Endothelial cell of umbilical vein (primary cell): ENCODE measurements around the gene OR6B3. TPM values are rescaled to one million over a fixed set of nuclear protein-coding genes. Genes with fewer than 3 reads are reported as not detected.

ENCODE experiments used
- BruUV-seq: library from RNA; stranded (reverse); fragments of 400-500 nt; replicated peaks from 2 replicates; lab custom pipeline; 2021; lab: Mats Ljungman, UMichigan
- CTCF ChIA-PET: fragments of 300-600, 350-600 bp; sonication (Branson Sonifier 250); formaldehyde crosslinking; loops from one replicate; lab custom pipeline; 2021; ENCODE audit warnings: antibody characterized with exemption, inconsistent platforms; lab: Charles Lee
- POLR2A ChIA-PET: fragments of 300-600, 350-600 bp; sonication (Branson Sonifier 250); formaldehyde crosslinking; loops from one replicate; lab custom pipeline; 2021; ENCODE audit warnings: antibody characterized with exemption, inconsistent platforms; lab: Charles Lee
- DNase-seq: peaks from one replicate; pipeline ENCODE4 v3.0.0-alpha.2; 2011; ENCODE audit warnings: low read depth, low spot score
- FAIRE-seq: peaks from 2 replicates; lab custom pipeline; 2011; peaks lifted over from hg19 to GRCh38; lab: Jason Lieb, UNC
- H2AFZ ChIP-seq: 2 replicates; pipeline ENCODE4 v1.6.0; 2012; ENCODE audit warnings: low read depth, low read length, control low read depth, inconsistent platforms
- H3K27ac ChIP-seq: 2 replicates; pipeline ENCODE4 v1.5.1; 2011; ENCODE audit warnings: low read depth, mild to moderate bottlenecking, control low read depth, low read length, moderate library complexity; ENCODE audit not compliant: insufficient read depth
- H3K27me3 ChIP-seq, 2 experiments: 2 replicates each; pipeline versions ENCODE4 v1.6.0 to v1.6.1; 2011; ENCODE audit warnings: low read length in 2 of 2, mixed read lengths in 1 of 2; ENCODE audit not compliant: control insufficient read depth in 2 of 2, insufficient read depth in 2 of 2
- H3K36me3 ChIP-seq, 2 experiments: 2 replicates in 1 of 2; 3 replicates in 1 of 2; pipeline ENCODE4 v1.5.1; 2011; ENCODE audit warnings: low read length in 2 of 2, mild to moderate bottlenecking in 1 of 2, moderate library complexity in 1 of 2; ENCODE audit not compliant: control insufficient read depth in 2 of 2, insufficient read depth in 2 of 2; ENCODE audit errors: extremely low read depth in 1 of 2
- H3K4me1 ChIP-seq: 3 replicates; pipeline ENCODE4 v1.5.1; 2011; ENCODE audit warnings: mild to moderate bottlenecking, low read length; ENCODE audit not compliant: control insufficient read depth, insufficient read depth; ENCODE audit errors: extremely low read depth
- H3K4me2 ChIP-seq: 2 replicates; pipeline ENCODE4 v1.6.1; 2011; ENCODE audit warnings: low read length, control low read depth, mixed read lengths; ENCODE audit not compliant: insufficient read depth
- H3K4me3 ChIP-seq, 3 experiments: fragments of 200-600 bp in 1 of 3; sonication (generic), shearing (Covaris generic) in 1 of 3; replicated peaks in 1 of 3; 2 replicates each; pipeline ENCODE4 v1.5.1; 2011 to 2016; ENCODE audit warnings: control low read depth in 3 of 3, low read length in 3 of 3, mild to moderate bottlenecking in 2 of 3, inconsistent platforms in 1 of 3, low read depth in 1 of 3, moderate library complexity in 1 of 3; ENCODE audit not compliant: insufficient read depth in 1 of 3
- H3K79me2 ChIP-seq: 2 replicates; pipeline ENCODE4 v1.6.0; 2012; ENCODE audit warnings: low read length, inconsistent platforms; ENCODE audit not compliant: control insufficient read depth, insufficient read depth
- H3K9ac ChIP-seq: replicated peaks from 2 replicates; pipeline ENCODE3; 2011; ENCODE audit warnings: low read length, control low read depth; ENCODE audit not compliant: insufficient read depth; ENCODE audit errors: extremely low read depth
- H3K9me1 ChIP-seq: replicated peaks from 3 replicates; pipeline ENCODE4 v1.6.0; 2011; ENCODE audit warnings: mild to moderate bottlenecking, low read length; ENCODE audit not compliant: control insufficient read depth, insufficient read depth; ENCODE audit errors: extremely low read depth
- H3K9me3 ChIP-seq: replicated peaks from 2 replicates; pipeline ENCODE4 v1.5.1; 2012; ENCODE audit warnings: low read length, inconsistent platforms; ENCODE audit not compliant: control insufficient read depth, insufficient read depth
- H4K20me1 ChIP-seq: replicated peaks from 2 replicates; pipeline ENCODE3; 2011; ENCODE audit warnings: mild to moderate bottlenecking, low read length; ENCODE audit not compliant: control insufficient read depth, insufficient read depth; ENCODE audit errors: extremely low read depth
- EZH2 ChIP-seq: IDR thresholded peaks from 2 replicates; pipeline ENCODE4 v1.6.1; 2012; ENCODE audit warnings: borderline replicate concordance, low read depth, mild to moderate bottlenecking, moderate library complexity, low read length, inconsistent platforms; ENCODE audit not compliant: severe bottlenecking
- FOS ChIP-seq: IDR thresholded peaks from 2 replicates; pipeline ENCODE4 v1.6.1; 2011; ENCODE audit warnings: mild to moderate bottlenecking, low read length, moderate library complexity, borderline replicate concordance; ENCODE audit not compliant: insufficient read depth
- GATA2 ChIP-seq: IDR thresholded peaks from 2 replicates; pipeline ENCODE4 v1.7.0; 2011; ENCODE audit warnings: low read depth, mild to moderate bottlenecking, moderate library complexity, mixed read lengths, low read length; ENCODE audit not compliant: insufficient read length, insufficient read depth
- JUN ChIP-seq: IDR thresholded peaks from 2 replicates; pipeline ENCODE4 v1.6.1; 2011; ENCODE audit warnings: borderline replicate concordance, low read depth; ENCODE audit not compliant: insufficient read length, insufficient read depth
- MYC ChIP-seq: IDR thresholded peaks from one replicate; pipeline ENCODE4 v1.6.1; 2011; ENCODE audit warnings: mild to moderate bottlenecking, low read depth, low read length
- POLR2A ChIP-seq: IDR thresholded peaks from 2 replicates; pipeline ENCODE4 v1.6.1; 2012; ENCODE audit warnings: low read depth, mild to moderate bottlenecking, control low read depth, low read length
- POLR2AphosphoS5 ChIP-seq: IDR thresholded peaks from 2 replicates; pipeline ENCODE4 v1.6.1; 2012; ENCODE audit warnings: low read depth, mild to moderate bottlenecking, control low read depth, low read length, moderate library complexity; ENCODE audit not compliant: insufficient read depth
- dilution Hi-C: fragments of 300-500 bp; cut with MboI; formaldehyde crosslinking; loops from one replicate; pipeline ENCODE4 v1.15.0; 2019; ENCODE audit warnings: low sequenced_read_pairs; ENCODE audit not compliant: extremely low pct_ligation_motif_present
- intact Hi-C: fragments of 100-400 bp; cut with micrococcal nuclease; formaldehyde crosslinking; loops from one replicate; pipeline ENCODE4 v1.10.0; 2022
- polyA plus RNA-seq, 4 experiments: library from polyadenylated mRNA; depleted of rRNA in 3 of 4; stranded (reverse) in 3 of 4; unstranded in 1 of 4; fragments of >200 nt; gene quantifications; 2 replicates each; pipeline versions ENCODE4 v1.2.1 to v1.2.3, GENCODE V29; 2011 to 2012; ENCODE audit warnings: missing spikeins in 1 of 4
- total RNA-seq: library from RNA; stranded (reverse); gene quantifications from 2 replicates; pipeline ENCODE4 v1.2.3, GENCODE V29; 2021
- TF ChIP-seq, protein P1 (sequence below), 2 donors: IDR thresholded peaks; 1 replicate in 1 of 2; 2 replicates in 1 of 2; pipeline ENCODE4 v1.5.1; 2011; ENCODE audit warnings: low read length in 2 of 2, mild to moderate bottlenecking in 2 of 2, moderate library complexity in 2 of 2, control low read depth in 1 of 2, inconsistent platforms in 1 of 2, low read depth in 1 of 2; ENCODE audit not compliant: insufficient read depth in 1 of 2; ENCODE audit errors: extremely low read depth in 1 of 2
- TF ChIP-seq, protein P2 (sequence below): IDR thresholded peaks from 2 replicates; pipeline ENCODE4 v1.6.1; 2011; ENCODE audit not compliant: insufficient read depth, insufficient read length

The OR6B3 gene
- total and polyA plus RNA-seq, 2 donors (not counting 3 experiments of a cell fraction or from before 2014, with no cell fraction given) = not detected

DNA sequence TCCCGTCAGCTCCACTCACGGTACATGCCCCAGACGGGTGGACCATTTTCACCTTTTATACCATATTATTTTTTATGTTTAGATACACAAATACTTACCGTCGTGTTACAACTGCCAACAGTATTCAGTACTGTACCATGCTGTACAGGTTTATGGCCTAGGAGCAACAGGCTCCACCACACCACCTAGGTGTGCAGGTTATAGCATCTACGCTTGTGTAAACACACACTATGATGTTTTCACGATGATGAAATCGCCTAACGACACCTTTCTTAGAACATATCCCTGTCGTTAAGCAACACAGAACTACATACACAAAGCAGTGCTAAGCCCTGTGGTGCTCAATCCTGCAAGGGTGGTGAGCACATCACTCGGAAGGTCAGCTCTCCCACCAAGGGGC lies 52.6 kb downstream of the OR6B3 start:
- intact Hi-C loops = no loop called here
- TF ChIP-seq EZH2 = no peak
- Histone ChIP-seq H4K20me1 (no peaks in the 10 kb centered on the region), H3K4me2 (no peak overlapping the region), H2AFZ (no peak overlapping the region), H3K9me3 (no peaks in the 10 kb centered on the region), H3K36me3 (peaks cover 3 to 18% of the 10 kb centered on the region in 2 experiments), H3K9me1 (no peaks in the 10 kb centered on the region), H3K27me3 (no peaks in the 10 kb centered on the region), H3K4me3 (no peak overlapping the region), H3K9ac (no peak overlapping the region), H3K27ac (no peak overlapping the region), H3K79me2 (no peaks in the 10 kb centered on the region), H3K4me1 (no peaks in the 10 kb centered on the region)
- ChIA-PET POLR2A (no interaction called here), CTCF (interaction anchor here (1.5 to 1.7 kb wide), 2 partner anchors 8 to 9 kb away, joined by 3 to 5 read pairs; no protein-coding TSS in a partner anchor)
- no peak for FAIRE-seq
- no TSS peak for BruUV-seq
- dilution Hi-C loops = no loop called here
- no peak for DNase-seq

DNA sequence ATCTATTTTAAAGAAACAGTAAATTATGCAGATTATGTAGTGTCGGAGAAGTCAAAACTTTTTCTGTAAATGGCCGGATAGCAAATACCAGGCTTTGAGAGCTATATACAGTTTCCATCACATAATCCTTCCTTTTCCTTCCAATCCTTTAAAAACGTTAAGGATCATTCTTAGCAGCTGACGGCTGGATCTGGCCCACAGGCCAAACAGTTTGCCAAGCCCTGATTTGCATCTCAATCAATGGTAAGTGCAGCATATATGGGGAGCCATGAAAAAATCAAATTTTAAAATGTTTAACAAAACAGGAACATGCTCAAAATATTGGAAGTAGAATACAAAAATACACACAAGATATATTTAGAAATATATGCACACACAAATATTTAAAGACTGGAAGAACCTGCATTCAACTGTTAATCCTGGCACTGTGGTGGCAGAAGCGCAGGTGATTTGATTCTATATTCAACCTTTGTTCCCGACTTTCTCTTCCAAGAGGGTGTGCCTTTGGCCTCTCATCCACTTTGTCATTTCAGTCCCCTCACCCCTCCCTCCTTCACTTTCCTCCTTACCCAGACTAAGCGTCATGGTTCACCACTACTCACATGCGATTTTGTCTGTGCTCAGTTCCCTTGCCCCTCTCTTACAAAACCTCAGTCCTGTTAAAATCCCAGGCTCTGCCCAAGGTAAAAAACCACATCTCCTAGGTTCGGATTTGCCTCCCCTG lies 55.5 kb downstream of the OR6B3 start:
- H3K9ac ChIP-seq = no peak overlapping the region
- H3K27ac ChIP-seq = no peak overlapping the region
- H3K4me3 ChIP-seq = no peak overlapping the region
- intact Hi-C loops = loop anchor here (5.0 kb wide), 1 partner anchor 791 kb away; no protein-coding TSS in a partner anchor
- BruUV-seq = no TSS peak
- no peak overlapping the region for H3K4me2 ChIP-seq
- dilution Hi-C loops = no loop called here
- H4K20me1 ChIP-seq = no peaks in the 10 kb centered on the region
- ChIA-PET CTCF (interaction anchor here (1.6 kb wide), 1 partner anchor 15 kb away, joined by 5 read pairs; no protein-coding TSS in a partner anchor), POLR2A (no interaction called here)
- no peaks in the 10 kb centered on the region for H3K9me1 ChIP-seq
- no peaks in the 10 kb centered on the region for H3K9me3 ChIP-seq
- TF ChIP-seq, protein P1, sequence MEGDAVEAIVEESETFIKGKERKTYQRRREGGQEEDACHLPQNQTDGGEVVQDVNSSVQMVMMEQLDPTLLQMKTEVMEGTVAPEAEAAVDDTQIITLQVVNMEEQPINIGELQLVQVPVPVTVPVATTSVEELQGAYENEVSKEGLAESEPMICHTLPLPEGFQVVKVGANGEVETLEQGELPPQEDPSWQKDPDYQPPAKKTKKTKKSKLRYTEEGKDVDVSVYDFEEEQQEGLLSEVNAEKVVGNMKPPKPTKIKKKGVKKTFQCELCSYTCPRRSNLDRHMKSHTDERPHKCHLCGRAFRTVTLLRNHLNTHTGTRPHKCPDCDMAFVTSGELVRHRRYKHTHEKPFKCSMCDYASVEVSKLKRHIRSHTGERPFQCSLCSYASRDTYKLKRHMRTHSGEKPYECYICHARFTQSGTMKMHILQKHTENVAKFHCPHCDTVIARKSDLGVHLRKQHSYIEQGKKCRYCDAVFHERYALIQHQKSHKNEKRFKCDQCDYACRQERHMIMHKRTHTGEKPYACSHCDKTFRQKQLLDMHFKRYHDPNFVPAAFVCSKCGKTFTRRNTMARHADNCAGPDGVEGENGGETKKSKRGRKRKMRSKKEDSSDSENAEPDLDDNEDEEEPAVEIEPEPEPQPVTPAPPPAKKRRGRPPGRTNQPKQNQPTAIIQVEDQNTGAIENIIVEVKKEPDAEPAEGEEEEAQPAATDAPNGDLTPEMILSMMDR (IDR thresholded peaks at IDR 0.05; ENCODE audit: extremely low read depth in 1 of 2, insufficient read depth in 1 of 2, low read depth in 1 of 2, low read length in 2 of 2) = no peak
- TF ChIP-seq POLR2A = no peak
- TF ChIP-seq, protein P2, sequence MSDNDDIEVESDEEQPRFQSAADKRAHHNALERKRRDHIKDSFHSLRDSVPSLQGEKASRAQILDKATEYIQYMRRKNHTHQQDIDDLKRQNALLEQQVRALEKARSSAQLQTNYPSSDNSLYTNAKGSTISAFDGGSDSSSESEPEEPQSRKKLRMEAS = no peak
- no peak for TF ChIP-seq MYC
- TF ChIP-seq JUN = no peak
- no peak for TF ChIP-seq GATA2
- TF ChIP-seq EZH2 = no peak
- no peak for TF ChIP-seq POLR2AphosphoS5
- no peak for TF ChIP-seq FOS
- H3K79me2 ChIP-seq = no peaks in the 10 kb centered on the region
- H3K36me3 ChIP-seq = peaks cover 5 to 11% of the 10 kb centered on the region in 2 experiments
- H3K4me1 ChIP-seq = no peaks in the 10 kb centered on the region
- no peak for FAIRE-seq
- H3K27me3 ChIP-seq = no peaks in the 10 kb centered on the region
- no peak overlapping the region for H2AFZ ChIP-seq
- DNase-seq = no peak
